Karpas-422 (cell line): Measurements from ENCODE around the gene MAMDC4. TPM values are rescaled to one million over a fixed set of nuclear protein-coding genes. Genes with fewer than 3 reads are reported as not detected.

Source experiments
- DNase-seq: peaks from one replicate; pipeline ENCODE4 v3.0.0-alpha.2; 2015
- H2AFZ ChIP-seq: fragments of 200-600 bp; sonication (generic); 2 replicates; pipeline ENCODE4 v1.6.1; 2014; ENCODE audit warnings: antibody characterized with exemption, low read length, mixed read lengths
- H3K27ac ChIP-seq: fragments of 200-600 bp; sonication (generic); 2 replicates; pipeline ENCODE4 v1.5.1; 2014; ENCODE audit warnings: mild to moderate bottlenecking, low read length, moderate library complexity
- H3K27me3 ChIP-seq: fragments of 200-600 bp; sonication (generic); 2 replicates; pipeline ENCODE4 v1.6.1; 2014; ENCODE audit warnings: low read length, mixed read lengths
- H3K36me3 ChIP-seq: fragments of 200-600 bp; sonication (generic); 2 replicates; pipeline ENCODE4 v1.6.1; 2014; ENCODE audit warnings: low read length, mixed read lengths; ENCODE audit not compliant: insufficient read depth
- H3K4me1 ChIP-seq: fragments of 200-600 bp; sonication (generic); 2 replicates; pipeline ENCODE4 v1.6.1; 2014; ENCODE audit warnings: mild to moderate bottlenecking, low read length, mixed read lengths
- H3K4me2 ChIP-seq: fragments of 200-600 bp; sonication (generic); 2 replicates; pipeline ENCODE4 v1.6.1; 2014; ENCODE audit warnings: low read length, low read depth, mild to moderate bottlenecking; ENCODE audit not compliant: poor library complexity, severe bottlenecking
- H3K4me3 ChIP-seq: fragments of 200-600 bp; sonication (generic); 2 replicates; pipeline ENCODE4 v1.5.1; 2014; ENCODE audit warnings: mild to moderate bottlenecking, antibody characterized with exemption, low read length, mixed read lengths
- H3K79me2 ChIP-seq: fragments of 200-600 bp; sonication (generic); 2 replicates; pipeline ENCODE4 v1.6.1; 2014; ENCODE audit warnings: mild to moderate bottlenecking, low read length, mixed read lengths
- H3K9ac ChIP-seq: fragments of 200-600 bp; sonication (generic); 2 replicates; pipeline ENCODE4 v1.6.0; 2014; ENCODE audit warnings: low read length
- H3K9me2 ChIP-seq: fragments of 200-600 bp; sonication (generic), shearing (Covaris generic); replicated peaks from 2 replicates; pipeline ENCODE4 v1.6.0; 2014; ENCODE audit warnings: mild to moderate bottlenecking, low read length, moderate library complexity; ENCODE audit not compliant: insufficient read depth
- H3K9me3 ChIP-seq: fragments of 300-700, 200-600 bp; sonication (generic); 2 replicates; pipeline ENCODE4 v1.6.1; 2014; ENCODE audit warnings: low read length, mixed read lengths
- H4K20me1 ChIP-seq: fragments of 200-600 bp; sonication (generic); 2 replicates; pipeline ENCODE4 v1.6.1; 2014; ENCODE audit warnings: mild to moderate bottlenecking, antibody characterized with exemption, low read length, low read depth; ENCODE audit not compliant: insufficient read depth
- total RNA-seq: library from RNA; depleted of rRNA; stranded (reverse); fragments of >200 nt; shearing (Covaris generic); gene quantifications from 2 replicates; pipeline ENCODE4 v1.2.3, GENCODE V29; 2014; ENCODE audit warnings: low replicate concordance

The MAMDC4 gene
- total RNA-seq, 1 experiment from 2014 or later = 7.9 TPM

DNA sequence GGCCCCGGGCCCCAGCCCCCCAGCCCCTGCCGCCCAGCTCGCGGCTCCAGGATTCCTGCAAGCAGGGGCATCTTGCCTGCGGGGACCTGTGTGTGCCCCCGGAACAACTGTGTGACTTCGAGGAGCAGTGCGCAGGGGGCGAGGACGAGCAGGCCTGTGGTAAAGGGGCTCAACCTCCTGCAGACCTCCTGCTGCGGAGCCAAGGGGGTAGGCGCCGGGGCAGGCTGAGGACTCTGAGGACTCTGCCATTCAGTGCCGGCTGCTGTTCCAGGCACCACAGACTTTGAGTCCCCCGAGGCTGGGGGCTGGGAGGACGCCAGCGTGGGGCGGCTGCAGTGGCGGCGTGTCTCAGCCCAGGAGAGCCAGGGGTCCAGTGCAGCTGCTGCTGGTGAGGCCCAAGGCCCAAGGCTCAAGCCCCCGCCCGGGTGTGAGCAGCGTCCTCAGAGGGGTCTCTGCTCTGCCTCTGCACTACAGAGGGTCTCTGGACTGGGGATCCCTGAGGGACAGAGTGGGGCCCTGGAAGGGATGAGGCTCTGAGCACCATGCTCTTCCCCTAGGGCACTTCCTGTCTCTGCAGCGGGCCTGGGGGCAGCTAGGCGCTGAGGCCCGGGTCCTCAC, 3.4 kb downstream of the MAMDC4 start:
- Histone ChIP-seq H3K4me3 (no peak overlapping the region), H3K4me1 (peaks cover 5% of the 10 kb centered on the region), H3K9me2 (no peaks in the 10 kb centered on the region), H3K9me3 (no peaks in the 10 kb centered on the region), H3K27ac (no peak overlapping the region), H3K4me2 (no peak overlapping the region), H3K36me3 (peaks cover 3% of the 10 kb centered on the region; the same call in 1 of the 2 replicates), H3K79me2 (no peaks in the 10 kb centered on the region), H2AFZ (no peak overlapping the region), H3K9ac (no peak overlapping the region), H4K20me1 (peaks cover 3% of the 10 kb centered on the region; the same call in 1 of the 2 replicates), H3K27me3 (no peaks in the 10 kb centered on the region)
- DNase-seq = no peak

DNA sequence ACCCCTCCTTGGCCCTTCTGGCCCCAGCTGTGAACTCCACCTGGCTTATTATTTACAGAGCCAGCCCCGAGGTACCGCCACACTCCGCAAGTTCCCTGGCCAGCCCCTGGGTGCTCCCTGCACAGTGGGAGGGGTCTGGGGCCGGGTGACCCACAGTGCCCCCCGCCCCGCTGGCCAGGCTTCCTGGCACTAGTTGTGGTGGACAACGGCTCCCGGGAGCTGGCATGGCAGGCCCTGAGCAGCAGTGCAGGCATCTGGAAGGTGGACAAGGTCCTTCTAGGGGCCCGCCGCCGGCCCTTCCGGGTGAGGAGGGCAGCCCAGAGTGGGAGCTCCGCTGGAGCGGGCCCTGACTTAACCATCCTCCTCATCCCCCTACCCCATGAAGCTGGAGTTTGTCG, 3.9 kb downstream of the MAMDC4 start:
- H3K27me3 ChIP-seq = no peaks in the 10 kb centered on the region
- no peak for DNase-seq
- no peak overlapping the region for H3K4me2 ChIP-seq
- no peak overlapping the region for H3K9ac ChIP-seq
- no peaks in the 10 kb centered on the region for H3K9me2 ChIP-seq
- H3K4me1 ChIP-seq = peaks cover 5% of the 10 kb centered on the region
- no peak overlapping the region for H3K27ac ChIP-seq
- H3K79me2 ChIP-seq = no peaks in the 10 kb centered on the region
- no peaks in the 10 kb centered on the region for H3K9me3 ChIP-seq
- no peak overlapping the region for H2AFZ ChIP-seq
- H3K36me3 ChIP-seq = no peaks in the 10 kb centered on the region
- H3K4me3 ChIP-seq = no peak overlapping the region
- H4K20me1 ChIP-seq = no peaks in the 10 kb centered on the region

DNA sequence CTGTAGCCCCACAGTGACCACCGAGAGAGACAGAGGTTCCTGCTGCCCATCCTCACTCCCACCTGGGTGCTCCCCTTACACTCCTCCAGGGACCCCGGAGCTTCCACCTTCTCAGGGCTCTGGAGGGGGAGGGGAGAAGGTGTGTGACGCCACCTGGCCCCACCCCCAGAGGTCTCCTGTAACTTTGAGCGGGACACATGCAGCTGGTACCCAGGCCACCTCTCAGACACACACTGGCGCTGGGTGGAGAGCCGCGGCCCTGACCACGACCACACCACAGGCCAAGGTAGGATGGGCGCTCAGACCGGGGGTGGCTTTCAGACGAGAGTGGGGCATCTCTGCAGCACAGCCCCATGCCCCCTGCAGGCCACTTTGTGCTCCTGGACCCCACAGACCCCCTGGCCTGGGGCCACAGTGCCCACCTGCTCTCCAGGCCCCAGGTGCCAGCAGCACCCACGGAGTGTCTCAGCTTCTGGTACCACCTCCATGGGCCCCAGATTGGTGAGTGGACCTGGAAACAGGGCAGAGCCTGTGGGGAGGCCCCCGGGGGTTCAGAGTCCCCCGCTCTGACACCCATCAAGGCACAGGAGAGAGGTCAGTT, 4.5 kb downstream of the MAMDC4 start:
- Histone ChIP-seq H3K4me1 (peaks cover 5% of the 10 kb centered on the region), H3K9ac (no peak overlapping the region), H4K20me1 (no peaks in the 10 kb centered on the region), H3K27me3 (no peaks in the 10 kb centered on the region), H3K9me3 (no peaks in the 10 kb centered on the region), H3K4me2 (no peak overlapping the region), H2AFZ (no peak overlapping the region), H3K36me3 (no peaks in the 10 kb centered on the region), H3K9me2 (no peaks in the 10 kb centered on the region), H3K79me2 (no peaks in the 10 kb centered on the region), H3K27ac (no peak overlapping the region), H3K4me3 (no peak overlapping the region)
- no peak for DNase-seq

DNA sequence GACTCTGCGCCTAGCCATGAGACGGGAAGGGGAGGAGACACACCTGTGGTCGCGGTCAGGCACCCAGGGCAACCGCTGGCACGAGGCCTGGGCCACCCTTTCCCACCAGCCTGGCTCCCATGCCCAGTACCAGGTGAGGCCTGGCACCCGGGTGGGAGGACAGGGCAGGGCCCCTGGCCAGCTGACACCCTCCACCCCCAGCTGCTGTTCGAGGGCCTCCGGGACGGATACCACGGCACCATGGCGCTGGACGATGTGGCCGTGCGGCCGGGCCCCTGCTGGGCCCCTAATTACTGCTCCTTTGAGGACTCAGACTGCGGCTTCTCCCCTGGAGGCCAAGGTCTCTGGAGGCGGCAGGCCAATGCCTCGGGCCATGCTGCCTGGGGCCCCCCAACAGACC, 5.0 kb downstream of the MAMDC4 start:
- DNase-seq = no peak
- no peak overlapping the region for H3K9ac ChIP-seq
- H3K4me3 ChIP-seq = no peak overlapping the region
- H3K4me1 ChIP-seq = peaks cover 5% of the 10 kb centered on the region
- H2AFZ ChIP-seq = no peak overlapping the region
- H4K20me1 ChIP-seq = no peaks in the 10 kb centered on the region
- H3K27ac ChIP-seq = no peak overlapping the region
- no peaks in the 10 kb centered on the region for H3K27me3 ChIP-seq
- no peak overlapping the region for H3K4me2 ChIP-seq
- no peaks in the 10 kb centered on the region for H3K9me2 ChIP-seq
- no peaks in the 10 kb centered on the region for H3K9me3 ChIP-seq
- H3K36me3 ChIP-seq = no peaks in the 10 kb centered on the region
- no peaks in the 10 kb centered on the region for H3K79me2 ChIP-seq

DNA sequence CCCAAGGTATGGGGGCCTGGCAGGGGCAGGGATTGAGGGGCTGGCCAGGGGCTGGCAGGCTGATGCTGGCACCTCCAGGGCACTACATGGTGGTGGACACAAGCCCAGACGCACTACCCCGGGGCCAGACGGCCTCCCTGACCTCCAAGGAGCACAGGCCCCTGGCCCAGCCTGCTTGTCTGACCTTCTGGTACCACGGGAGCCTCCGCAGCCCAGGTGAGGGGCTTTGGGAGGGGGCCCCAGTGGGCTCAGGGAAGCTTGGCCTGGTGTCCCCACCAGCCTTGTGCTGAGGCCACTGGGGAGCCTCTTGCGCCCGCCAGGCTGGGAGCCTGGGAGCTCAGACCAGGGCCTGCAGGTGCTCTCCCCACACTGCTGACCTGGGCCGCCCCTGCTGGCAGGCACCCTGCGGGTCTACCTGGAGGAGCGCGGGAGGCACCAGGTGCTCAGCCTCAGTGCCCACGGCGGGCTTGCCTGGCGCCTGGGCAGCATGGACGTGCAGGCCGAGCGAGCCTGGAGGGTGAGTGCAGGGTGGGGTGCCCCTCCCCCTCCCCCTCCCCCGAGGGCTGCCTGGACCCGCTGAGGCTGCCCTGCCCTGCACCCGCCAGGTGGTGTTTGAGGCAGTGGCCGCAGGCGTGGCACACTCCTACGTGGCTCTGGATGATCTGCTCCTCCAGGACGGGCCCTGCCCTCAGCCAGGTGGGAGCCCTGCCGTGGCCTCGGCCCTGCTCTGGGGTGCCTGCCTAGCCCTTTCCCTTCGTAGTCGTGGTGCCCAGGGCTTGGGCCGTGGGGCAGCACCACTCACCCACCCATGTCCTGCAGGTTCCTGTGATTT, 5.7 kb downstream of the MAMDC4 start:
- no peak for DNase-seq
- Histone ChIP-seq H3K36me3 (no peaks in the 10 kb centered on the region), H3K27ac (no peak overlapping the region), H3K27me3 (no peaks in the 10 kb centered on the region), H3K4me3 (no peak overlapping the region), H3K9ac (no peak overlapping the region), H4K20me1 (no peaks in the 10 kb centered on the region), H3K9me3 (no peaks in the 10 kb centered on the region), H3K4me2 (no peak overlapping the region), H3K9me2 (no peaks in the 10 kb centered on the region), H3K4me1 (peaks cover 5% of the 10 kb centered on the region), H3K79me2 (no peaks in the 10 kb centered on the region), H2AFZ (no peak overlapping the region)

DNA sequence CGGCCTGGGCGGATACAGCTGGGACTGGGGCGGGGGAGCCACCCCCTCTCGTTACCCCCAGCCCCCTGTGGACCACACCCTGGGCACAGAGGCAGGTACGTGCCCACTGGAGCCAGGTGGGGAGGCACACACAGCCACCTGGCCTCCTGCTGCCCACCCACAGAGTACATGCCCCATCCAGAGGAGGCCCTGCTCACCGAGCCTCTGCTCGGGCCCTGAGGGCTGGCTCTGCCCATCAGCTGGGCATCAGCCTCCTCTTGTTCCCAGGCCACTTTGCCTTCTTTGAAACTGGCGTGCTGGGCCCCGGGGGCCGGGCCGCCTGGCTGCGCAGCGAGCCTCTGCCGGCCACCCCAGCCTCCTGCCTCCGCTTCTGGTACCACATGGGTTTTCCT, 6.3 kb downstream of the MAMDC4 start:
- DNase-seq = no peak
- Histone ChIP-seq H2AFZ (no peak overlapping the region), H3K27ac (no peak overlapping the region), H4K20me1 (no peaks in the 10 kb centered on the region), H3K9ac (no peak overlapping the region), H3K36me3 (peaks cover 2% of the 10 kb centered on the region; the same call in 1 of the 2 replicates), H3K4me3 (no peak overlapping the region), H3K27me3 (no peaks in the 10 kb centered on the region), H3K4me2 (no peak overlapping the region), H3K9me2 (no peaks in the 10 kb centered on the region), H3K79me2 (no peaks in the 10 kb centered on the region), H3K9me3 (no peaks in the 10 kb centered on the region), H3K4me1 (peaks cover 5% of the 10 kb centered on the region)

DNA sequence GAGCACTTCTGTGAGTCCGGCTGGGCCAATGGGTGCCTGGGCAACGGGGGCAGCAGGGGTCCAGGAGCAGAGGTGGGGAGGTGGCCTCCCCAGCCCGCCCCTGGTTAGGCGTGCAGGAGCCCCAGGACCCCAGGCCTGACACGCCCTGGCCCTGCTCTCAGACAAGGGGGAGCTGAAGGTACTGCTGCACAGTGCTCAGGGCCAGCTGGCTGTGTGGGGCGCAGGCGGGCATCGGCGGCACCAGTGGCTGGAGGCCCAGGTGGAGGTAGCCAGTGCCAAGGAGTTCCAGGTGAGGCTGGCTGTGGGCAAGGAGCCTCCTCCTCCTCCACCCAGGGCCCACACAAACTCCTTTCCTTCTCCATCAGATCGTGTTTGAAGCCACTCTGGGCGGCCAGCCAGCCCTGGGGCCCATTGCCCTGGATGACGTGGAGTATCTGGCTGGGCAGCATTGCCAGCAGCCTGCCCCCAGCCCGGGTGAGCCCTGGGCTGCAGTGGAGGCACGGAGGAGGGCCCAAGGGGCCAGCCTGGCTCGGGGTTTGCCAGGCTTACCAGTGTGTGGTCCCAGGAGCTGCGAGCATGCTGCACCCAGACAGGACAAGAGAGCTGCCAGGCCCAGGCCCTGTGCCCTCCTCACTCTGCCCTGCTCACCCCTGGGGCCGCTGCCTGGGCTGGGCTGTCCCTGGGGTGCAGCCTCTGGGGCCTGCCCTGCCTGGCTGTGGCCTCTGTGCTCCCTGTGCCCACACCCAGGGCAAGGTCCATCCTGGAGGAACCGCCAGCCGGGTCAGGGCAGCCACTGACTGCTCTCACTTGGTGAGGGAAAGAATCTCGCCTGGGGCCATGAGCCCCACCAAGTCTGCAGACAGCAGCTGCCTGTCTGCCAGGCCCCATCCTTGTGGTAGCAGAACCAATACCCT, 7.0 kb downstream of the MAMDC4 start:
- H3K9ac ChIP-seq = no peak overlapping the region
- no peak for DNase-seq
- no peaks in the 10 kb centered on the region for H3K27me3 ChIP-seq
- 0 out of 2 replicates have a peak, but pooled peaks cover 5% of the 10 kb centered on the region for H4K20me1 ChIP-seq
- H3K36me3 ChIP-seq = peaks cover 6% of the 10 kb centered on the region; the same call in 1 of the 2 replicates
- H3K4me1 ChIP-seq = peaks cover 5% of the 10 kb centered on the region
- H3K79me2 ChIP-seq = peaks cover 6% of the 10 kb centered on the region
- H2AFZ ChIP-seq = no peak overlapping the region
- H3K4me2 ChIP-seq = no peak overlapping the region
- no peak overlapping the region for H3K4me3 ChIP-seq
- no peaks in the 10 kb centered on the region for H3K9me3 ChIP-seq
- no peaks in the 10 kb centered on the region for H3K9me2 ChIP-seq
- no peak overlapping the region for H3K27ac ChIP-seq
